T-helper 17 cell (primary cell): Measurements from ENCODE around the gene CLEC19A. TPM values are rescaled to one million over a fixed set of nuclear protein-coding genes. Genes with fewer than 3 reads are reported as not detected.

Source experiments
- ATAC-seq: fragments of 150-1000 bp; cut with Tn5 transposase; 2 replicates; pipeline ENCODE4 v1.10.0; 2021; ENCODE audit warnings: mild to moderate bottlenecking, moderate library complexity
- DNase-seq, 3 donors: peaks; one replicate each; pipeline versions ENCODE4 v3.0.0 to v3.0.0-alpha.2; 2020 to 2021
- H3K9me3 ChIP-seq: one replicate; pipeline ENCODE4 v1.7.0; 2013; ENCODE audit warnings: low read length, mild to moderate bottlenecking; ENCODE audit not compliant: control insufficient read depth, poor library complexity, severe bottlenecking
- H3K27ac Mint-ChIP-seq: one replicate; pipeline ENCODE4 v1.8.0; 2022; ENCODE audit warnings: mild to moderate bottlenecking, moderate library complexity, mixed read lengths
- H3K27me3 Mint-ChIP-seq: one replicate; pipeline ENCODE4 v1.8.0; 2022; ENCODE audit warnings: mixed read lengths
- H3K36me3 Mint-ChIP-seq: one replicate; pipeline ENCODE4 v1.8.0; 2022; ENCODE audit warnings: low read depth, mixed read lengths
- H3K4me1 Mint-ChIP-seq: one replicate; pipeline ENCODE4 v1.8.0; 2022; ENCODE audit warnings: mild to moderate bottlenecking, mixed read lengths
- H3K4me3 Mint-ChIP-seq: one replicate; pipeline ENCODE4 v1.8.0; 2022; ENCODE audit warnings: mild to moderate bottlenecking, moderate library complexity, mixed read lengths
- total RNA-seq, 4 donors: library from RNA in 2 of 4; stranded (reverse) in 2 of 4; gene quantifications; one replicate each; pipeline ENCODE4 v1.2.3 and lab custom pipeline; 2022 to 2026

Gene CLEC19A
- total RNA-seq, 2 donors from 2014 or later = not detected

DNA sequence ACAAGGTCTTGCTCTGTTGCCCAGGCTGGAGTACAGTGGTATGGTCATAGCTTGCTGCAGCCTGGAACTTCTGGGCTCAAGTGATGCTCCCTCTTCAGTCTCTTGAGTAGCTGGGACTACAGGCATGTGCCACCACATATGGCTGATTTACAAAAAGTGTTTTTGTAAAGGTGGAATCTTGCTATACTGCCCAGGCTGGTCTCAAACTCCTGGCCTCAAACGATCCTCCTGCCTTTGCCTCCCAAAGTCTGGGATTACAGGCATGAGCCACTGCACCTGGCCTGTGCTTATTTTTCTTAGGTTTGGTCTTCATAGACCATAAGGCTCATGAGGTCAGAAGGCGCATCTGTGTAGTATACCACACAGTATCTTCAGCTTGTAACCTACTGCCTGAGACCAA is 5.3 kb downstream of the CLEC19A start:
- Mint-ChIP-seq H3K27ac (no peak overlapping the region), H3K4me3 (no peak overlapping the region), H3K27me3 (peaks cover 24% of the 10 kb centered on the region), H3K36me3 (no peaks in the 10 kb centered on the region), H3K4me1 (peaks cover 6% of the 10 kb centered on the region)
- no peak for DNase-seq
- ATAC-seq = no peak
- no peaks in the 10 kb centered on the region for H3K9me3 ChIP-seq

- no peak for ATAC-seq
- no peaks in the 10 kb centered on the region for H3K9me3 ChIP-seq
- H3K4me3 Mint-ChIP-seq = no peak overlapping the region
- H3K4me1 Mint-ChIP-seq = peaks cover 6% of the 10 kb centered on the region
- no peak overlapping the region for H3K27ac Mint-ChIP-seq
- no peaks in the 10 kb centered on the region for H3K36me3 Mint-ChIP-seq
- H3K27me3 Mint-ChIP-seq = peaks cover 24% of the 10 kb centered on the region
- DNase-seq = no peak
These were observed 5.9 kb downstream of the CLEC19A start for GRCh38 chr16:19291475-19291874.

- H3K4me1 Mint-ChIP-seq = peaks cover 6% of the 10 kb centered on the region
- H3K36me3 Mint-ChIP-seq = no peaks in the 10 kb centered on the region
- H3K4me3 Mint-ChIP-seq = no peak overlapping the region
- H3K27ac Mint-ChIP-seq = no peak overlapping the region
- peaks cover 24% of the 10 kb centered on the region for H3K27me3 Mint-ChIP-seq
- ATAC-seq = no peak
- no peak for DNase-seq
- H3K9me3 ChIP-seq = no peaks in the 10 kb centered on the region
These were observed 6.7 kb downstream of the CLEC19A start for GRCh38 chr16:19292186-19292585.

GRCh38 chr16:19294156-19294649 is 8.7 kb downstream of the CLEC19A start:
- H3K9me3 ChIP-seq = no peaks in the 10 kb centered on the region
- H3K27ac Mint-ChIP-seq = no peak overlapping the region
- H3K4me1 Mint-ChIP-seq = peaks cover 6% of the 10 kb centered on the region
- H3K27me3 Mint-ChIP-seq = peaks cover 24% of the 10 kb centered on the region
- H3K4me3 Mint-ChIP-seq = no peak overlapping the region
- DNase-seq (no peak), ATAC-seq (peak; percentile 23)
- no peaks in the 10 kb centered on the region for H3K36me3 Mint-ChIP-seq

GRCh38 chr16:19295393-19295792 is 9.9 kb downstream of the CLEC19A start:
- no peaks in the 10 kb centered on the region for H3K9me3 ChIP-seq
- Mint-ChIP-seq H3K36me3 (no peaks in the 10 kb centered on the region), H3K4me3 (no peak overlapping the region), H3K4me1 (peaks cover 6% of the 10 kb centered on the region), H3K27ac (no peak overlapping the region), H3K27me3 (peaks cover 23% of the 10 kb centered on the region)
- ATAC-seq (no peak), DNase-seq (no peak)

GRCh38 chr16:19297454-19297853 is 11.9 kb downstream of the CLEC19A start:
- Mint-ChIP-seq H3K4me3 (no peak overlapping the region), H3K36me3 (no peaks in the 10 kb centered on the region), H3K4me1 (peaks cover 6% of the 10 kb centered on the region), H3K27me3 (peaks cover 14% of the 10 kb centered on the region), H3K27ac (no peak overlapping the region)
- H3K9me3 ChIP-seq = no peaks in the 10 kb centered on the region
- ATAC-seq (no peak), DNase-seq (no peak)

- H3K9me3 ChIP-seq = no peaks in the 10 kb centered on the region
- peaks cover 14% of the 10 kb centered on the region for H3K27me3 Mint-ChIP-seq
- H3K4me1 Mint-ChIP-seq = peaks cover 2% of the 10 kb centered on the region
- H3K27ac Mint-ChIP-seq = no peak overlapping the region
- no peaks in the 10 kb centered on the region for H3K36me3 Mint-ChIP-seq
- DNase-seq (no peak), ATAC-seq (no peak)
- H3K4me3 Mint-ChIP-seq = no peak overlapping the region
These were observed 14.0 kb downstream of the CLEC19A start for GRCh38 chr16:19299565-19299964.

DNA sequence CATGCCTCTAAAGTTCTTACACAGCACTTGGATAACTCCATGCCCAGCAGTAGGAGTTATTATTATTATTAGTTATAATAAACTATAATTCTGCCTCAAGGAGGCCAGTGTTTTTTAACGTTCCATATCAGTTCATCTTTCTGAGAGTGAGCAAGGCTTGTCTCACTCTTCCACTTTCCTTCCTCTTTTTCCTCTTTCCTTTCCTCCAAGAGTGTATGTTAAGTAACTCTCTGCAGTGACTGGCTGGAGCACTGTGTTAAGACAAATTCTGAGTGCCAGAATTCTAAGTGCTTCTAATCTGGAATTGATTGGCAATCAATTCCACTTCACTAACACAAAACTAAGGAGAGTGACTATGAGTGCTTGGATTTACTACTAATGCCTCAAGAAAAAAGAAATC is 16.4 kb downstream of the CLEC19A start:
- ATAC-seq (no peak), DNase-seq (no peak)
- Mint-ChIP-seq H3K4me1 (no peaks in the 10 kb centered on the region), H3K36me3 (no peaks in the 10 kb centered on the region), H3K27me3 (peaks cover 7% of the 10 kb centered on the region), H3K27ac (no peak overlapping the region), H3K4me3 (no peak overlapping the region)
- no peaks in the 10 kb centered on the region for H3K9me3 ChIP-seq

DNA sequence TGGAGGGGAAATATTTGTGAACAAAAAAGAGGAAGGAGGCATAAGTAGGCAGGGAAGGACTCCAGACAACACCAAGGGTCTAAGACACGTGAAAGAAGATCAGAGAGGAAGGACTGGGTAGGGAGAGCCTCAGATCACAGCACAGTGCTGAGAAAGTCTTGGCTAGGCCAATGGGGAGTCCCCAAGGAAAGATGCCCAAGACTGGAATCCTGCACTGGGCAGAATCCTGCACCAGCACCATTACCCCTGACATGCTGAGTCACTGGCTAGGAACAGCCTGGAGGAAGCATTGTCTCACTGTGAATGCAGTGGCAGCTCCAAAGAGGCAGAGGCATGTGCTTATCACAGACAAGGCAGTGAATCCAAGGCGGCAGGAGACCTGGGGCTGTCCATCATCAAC is 19.2 kb downstream of the CLEC19A start:
- no peaks in the 10 kb centered on the region for H3K9me3 ChIP-seq
- ATAC-seq (no peak), DNase-seq (no peak)
- Mint-ChIP-seq H3K27ac (no peak overlapping the region), H3K27me3 (peaks cover 7% of the 10 kb centered on the region), H3K4me1 (no peaks in the 10 kb centered on the region), H3K4me3 (no peak overlapping the region), H3K36me3 (no peaks in the 10 kb centered on the region)

DNA sequence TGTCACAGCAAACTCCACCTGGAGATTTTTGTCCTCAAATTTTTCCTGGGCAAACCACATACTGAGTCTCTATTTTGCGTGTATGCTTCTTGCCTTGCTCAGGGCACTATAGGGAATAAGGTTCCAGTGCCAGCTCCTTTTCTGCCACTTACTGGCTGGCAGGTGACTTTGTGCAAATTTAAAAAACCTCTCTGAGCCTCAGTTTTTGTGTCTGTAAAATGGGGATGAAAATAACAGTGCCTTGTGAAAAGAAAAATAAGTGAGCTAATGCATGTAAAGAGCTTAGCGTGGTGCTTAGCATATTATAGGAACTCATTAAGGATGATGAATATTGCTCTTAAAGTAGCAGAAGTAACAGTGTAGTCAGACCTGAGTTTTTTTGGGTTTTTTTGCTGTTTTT is 19.9 kb downstream of the CLEC19A start:
- no peak overlapping the region for H3K4me3 Mint-ChIP-seq
- H3K27me3 Mint-ChIP-seq = peaks cover 7% of the 10 kb centered on the region
- no peak overlapping the region for H3K27ac Mint-ChIP-seq
- H3K36me3 Mint-ChIP-seq = no peaks in the 10 kb centered on the region
- ATAC-seq (no peak), DNase-seq (no peak)
- no peaks in the 10 kb centered on the region for H3K4me1 Mint-ChIP-seq
- H3K9me3 ChIP-seq = no peaks in the 10 kb centered on the region

- no peaks in the 10 kb centered on the region for H3K9me3 ChIP-seq
- H3K27ac Mint-ChIP-seq = no peak overlapping the region
- ATAC-seq = no peak
- no peaks in the 10 kb centered on the region for H3K4me1 Mint-ChIP-seq
- no peaks in the 10 kb centered on the region for H3K36me3 Mint-ChIP-seq
- H3K4me3 Mint-ChIP-seq = no peak overlapping the region
- DNase-seq = no peak
- H3K27me3 Mint-ChIP-seq = peaks cover 7% of the 10 kb centered on the region
These were observed 22.2 kb downstream of the CLEC19A start for GRCh38 chr16:19307587-19308241.

DNA sequence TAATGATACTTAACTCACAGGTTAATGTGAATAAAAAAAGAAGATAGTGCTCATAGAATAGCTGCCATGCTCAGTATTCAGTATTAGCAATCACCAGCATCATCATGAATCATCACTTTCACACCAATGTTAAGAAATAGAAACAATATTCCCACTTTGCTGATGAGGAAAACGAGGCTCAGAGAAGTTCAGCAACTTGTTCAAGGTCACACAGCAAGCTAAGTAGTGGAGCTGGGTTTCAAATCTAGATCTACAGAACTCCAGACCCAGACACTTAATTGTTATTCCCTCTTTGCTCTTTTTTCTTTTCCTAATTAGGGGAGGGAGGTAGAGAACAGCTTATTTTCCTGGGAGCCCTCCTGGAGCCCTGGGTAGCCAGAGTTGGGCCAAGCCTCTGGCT is 22.9 kb downstream of the CLEC19A start:
- peaks cover 7% of the 10 kb centered on the region for H3K27me3 Mint-ChIP-seq
- no peaks in the 10 kb centered on the region for H3K36me3 Mint-ChIP-seq
- no peak for DNase-seq
- H3K4me3 Mint-ChIP-seq = no peak overlapping the region
- H3K27ac Mint-ChIP-seq = no peak overlapping the region
- no peaks in the 10 kb centered on the region for H3K9me3 ChIP-seq
- no peak for ATAC-seq
- H3K4me1 Mint-ChIP-seq = no peaks in the 10 kb centered on the region

GRCh38 chr16:19309178-19309577 is 23.6 kb downstream of the CLEC19A start:
- no peak for ATAC-seq
- H3K4me1 Mint-ChIP-seq = no peaks in the 10 kb centered on the region
- no peak for DNase-seq
- no peaks in the 10 kb centered on the region for H3K36me3 Mint-ChIP-seq
- peaks cover 2% of the 10 kb centered on the region for H3K27me3 Mint-ChIP-seq
- no peak overlapping the region for H3K27ac Mint-ChIP-seq
- H3K4me3 Mint-ChIP-seq = no peak overlapping the region
- no peaks in the 10 kb centered on the region for H3K9me3 ChIP-seq

DNA sequence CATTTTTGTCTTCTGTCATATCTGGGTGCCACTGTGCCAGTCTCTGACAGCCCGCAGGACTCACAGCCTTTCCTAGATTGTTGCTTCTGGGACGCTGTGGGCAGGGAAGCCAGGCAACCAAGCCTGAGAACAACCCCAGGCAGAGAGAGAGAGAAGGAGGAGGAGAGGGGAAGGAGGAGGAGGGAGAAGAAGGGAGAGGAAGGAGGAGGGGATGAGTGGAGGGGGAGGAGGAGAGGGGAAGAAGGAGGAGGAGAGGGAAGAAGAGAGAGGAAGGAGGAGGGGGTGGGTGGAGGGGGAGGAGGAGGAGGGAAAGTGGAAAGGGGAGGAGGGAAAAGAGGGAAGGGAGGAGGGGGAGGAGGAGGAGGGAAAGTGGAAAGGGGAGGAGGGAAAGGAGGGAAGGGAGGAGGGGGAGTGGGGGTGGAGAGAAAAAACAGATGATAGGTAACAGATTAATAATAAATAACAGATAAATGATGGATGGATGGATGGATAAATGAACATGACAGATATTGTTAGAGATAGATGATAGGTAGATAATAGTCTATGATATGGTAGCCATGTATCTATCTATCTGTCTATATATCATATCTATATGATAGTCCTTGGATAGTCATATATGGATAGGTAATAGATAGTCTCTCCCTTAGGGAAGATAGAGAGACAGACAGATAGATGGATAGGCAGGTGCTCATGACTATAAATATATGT is 29.3 kb downstream of the CLEC19A start:
- ATAC-seq (no peak), DNase-seq (no peak)
- no peak overlapping the region for H3K4me3 Mint-ChIP-seq
- H3K27ac Mint-ChIP-seq = no peak overlapping the region
- H3K27me3 Mint-ChIP-seq = no peaks in the 10 kb centered on the region
- no peaks in the 10 kb centered on the region for H3K9me3 ChIP-seq
- H3K4me1 Mint-ChIP-seq = no peaks in the 10 kb centered on the region
- no peaks in the 10 kb centered on the region for H3K36me3 Mint-ChIP-seq
